HG03135 (cell line): Measurements from ENCODE around the gene SWI5.
"Not testable (repeated sequence)": the region's sequence is repeated elsewhere in the genome, so short reads cannot be mapped to it uniquely, and the experiment has no call there.

Source experiments
- ATAC-seq: cut with Tn5 transposase; IDR thresholded peaks from one replicate; pipeline ENCODE4 v1.9.1; 2021; ENCODE audit warnings: mild to moderate bottlenecking, moderate library complexity; ENCODE audit not compliant: unreplicated experiment

SWI5 gene

DNA sequence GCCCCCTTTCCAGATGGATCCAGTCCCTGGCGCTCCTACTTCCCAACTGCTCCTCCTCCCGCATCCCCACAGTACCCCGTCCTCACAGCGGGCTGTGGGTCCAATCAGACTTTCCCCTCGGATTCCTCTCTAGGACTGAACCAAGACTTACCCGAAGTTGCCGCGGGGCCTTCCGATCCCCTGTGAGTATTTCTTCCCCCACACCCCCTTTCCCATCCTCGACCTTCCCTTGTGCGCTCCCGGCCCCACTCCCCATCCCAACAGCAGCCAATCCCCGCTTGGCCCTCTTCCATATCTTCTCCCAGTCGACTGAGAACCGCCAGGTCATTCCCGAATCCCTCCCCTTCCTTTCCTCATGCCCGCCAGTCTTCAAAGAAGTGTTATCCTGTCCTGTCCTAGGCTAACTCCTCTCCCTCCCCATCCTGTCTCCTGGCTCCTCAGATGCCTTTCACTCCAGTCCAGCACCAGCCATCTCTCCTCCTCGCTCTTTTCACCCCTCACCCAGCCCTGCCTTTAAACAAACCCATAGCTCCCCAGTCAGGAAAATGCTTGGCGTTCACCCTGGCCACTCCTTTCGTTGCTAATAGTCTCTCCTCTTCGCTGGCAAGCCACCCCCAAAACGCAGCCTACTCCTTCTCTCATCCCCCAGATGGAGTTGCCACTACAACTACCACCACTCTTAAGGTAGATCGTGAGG is 646 bp downstream of the SWI5 start:
- no peak for ATAC-seq

DNA sequence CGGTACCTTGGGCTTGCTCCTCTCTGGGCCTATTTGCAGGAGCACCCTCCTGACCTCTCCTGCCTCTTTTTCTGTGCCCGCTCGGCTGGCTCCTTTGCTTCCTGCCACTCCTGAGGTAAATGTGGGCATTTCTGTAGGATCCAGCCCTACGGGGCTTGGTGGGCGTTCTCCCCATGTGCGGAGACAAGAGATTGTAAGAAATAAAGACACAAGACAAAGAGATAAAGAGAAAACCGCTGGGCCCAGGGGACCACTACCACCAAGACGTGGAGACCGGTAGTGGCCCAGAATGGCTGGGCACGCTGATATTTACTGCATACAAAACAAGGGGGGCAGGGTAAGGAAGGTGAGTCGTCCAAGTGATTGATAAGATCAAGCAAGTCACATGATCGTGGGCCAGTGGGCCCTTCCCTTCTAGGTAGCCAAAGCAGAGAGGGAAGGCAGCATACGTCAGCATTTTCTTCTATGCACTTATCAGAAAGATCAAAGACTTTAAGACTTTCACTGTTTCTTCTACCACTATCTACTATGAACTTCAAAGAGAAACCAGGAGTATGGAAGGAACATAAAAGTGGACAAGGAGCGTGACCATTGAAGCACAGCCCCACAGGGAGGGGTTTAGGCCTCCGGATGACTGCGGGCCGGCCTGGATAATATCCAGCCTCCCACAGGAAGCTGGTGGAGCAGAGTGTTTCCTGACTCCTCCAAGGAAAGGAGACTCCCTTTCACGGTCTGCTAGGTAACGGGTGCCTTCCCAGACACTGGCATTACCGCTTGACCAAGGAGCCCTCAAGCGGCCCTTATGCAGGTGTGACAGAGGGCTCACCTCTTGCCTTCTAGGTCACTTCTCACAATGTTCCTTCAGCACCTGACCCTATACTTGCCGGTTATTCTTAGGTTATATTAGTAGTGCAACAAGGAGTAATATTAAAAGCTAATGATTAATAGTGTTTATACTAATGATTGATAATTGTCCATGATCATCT is 3.3 kb downstream of the SWI5 start:
- not testable (repeated sequence) for ATAC-seq

DNA sequence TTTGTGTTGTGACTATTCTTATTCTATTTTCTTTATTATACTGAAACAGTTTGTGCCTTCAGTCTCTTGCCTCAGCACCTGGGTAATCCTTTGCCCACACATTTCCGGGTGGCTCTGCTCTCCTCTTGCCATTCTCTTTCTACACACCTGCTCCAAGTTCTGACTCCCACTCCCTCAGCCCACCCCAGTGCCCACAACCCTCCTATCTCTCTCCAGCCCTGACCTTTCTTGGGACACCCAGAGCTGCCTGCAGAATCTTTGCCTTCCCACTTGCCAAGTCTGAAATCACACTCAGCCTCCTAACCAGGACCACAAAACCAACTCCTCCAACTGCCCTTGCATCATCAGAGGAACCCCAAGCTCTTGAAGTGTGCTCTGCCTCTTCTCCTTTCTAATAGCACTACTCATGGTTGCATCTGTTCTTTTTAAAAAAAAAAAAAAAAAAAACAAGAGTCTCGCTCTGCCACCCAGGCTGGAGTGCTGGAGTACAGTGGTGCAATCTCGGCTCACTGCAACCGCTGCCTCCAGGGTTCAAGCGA is 4.1 kb downstream of the SWI5 start:
- no peak for ATAC-seq

- ATAC-seq, result no peak
These were observed 6.4 kb downstream of the SWI5 start for GRCh38 chr9:128282500-128282899.

- no peak for ATAC-seq
These were observed 9.1 kb downstream of the SWI5 start for GRCh38 chr9:128285033-128285784.

DNA sequence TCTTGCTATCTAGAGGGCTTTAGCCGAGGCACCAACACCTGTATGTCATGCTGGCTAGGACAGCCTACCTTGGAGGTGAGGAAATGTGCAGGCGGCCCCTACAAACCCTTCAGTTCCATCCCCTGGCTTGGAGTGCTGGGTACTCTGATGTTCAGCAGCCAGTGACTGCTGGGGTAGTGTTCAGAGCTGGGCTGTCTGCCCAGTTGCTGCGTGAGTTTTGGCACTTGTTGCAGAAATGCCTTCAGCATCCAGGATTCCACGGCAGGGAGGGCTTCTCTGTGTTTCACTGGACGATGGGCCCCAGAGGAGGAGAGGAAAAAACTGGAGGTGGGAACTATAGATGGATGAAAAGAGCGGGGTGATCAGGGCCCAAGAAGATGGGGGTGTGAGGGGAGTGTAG is 10.4 kb downstream of the SWI5 start:
- no peak for ATAC-seq

DNA sequence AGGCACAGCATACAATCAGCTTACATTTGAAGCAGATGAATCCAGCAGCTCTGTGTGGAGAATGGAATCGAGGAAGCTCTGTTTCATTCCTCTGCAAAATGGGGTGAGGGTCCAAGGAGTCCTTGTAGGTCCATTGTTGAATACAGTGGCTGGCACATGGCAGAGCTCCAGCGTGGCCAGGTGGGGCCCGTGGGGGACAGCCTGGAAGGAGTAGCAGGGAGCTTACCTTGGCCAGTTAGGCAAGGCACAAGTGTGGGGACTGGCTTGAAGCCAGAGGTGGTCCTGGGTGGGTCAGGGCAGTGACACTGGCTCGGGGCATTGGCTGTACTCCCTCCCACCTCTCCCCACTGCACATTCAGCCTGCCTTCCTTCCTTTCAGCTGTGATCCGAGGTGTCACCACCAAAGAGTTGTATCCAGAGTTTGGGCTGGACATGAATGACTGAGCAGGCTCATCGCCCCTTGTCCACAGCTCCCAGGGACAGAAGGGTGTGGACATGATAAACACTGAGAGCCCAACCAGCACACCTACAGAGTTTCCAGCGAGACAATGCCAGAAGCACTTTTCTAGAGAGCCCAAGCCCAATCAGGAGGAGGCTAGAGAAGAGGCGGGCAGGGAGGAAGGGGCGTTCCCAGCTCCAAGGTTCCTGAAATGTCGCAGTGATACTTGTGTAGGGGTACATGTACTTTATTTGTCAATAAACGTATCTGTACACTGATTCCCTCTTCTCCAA is 12.4 kb downstream of the SWI5 start:
- no peak for ATAC-seq

- ATAC-seq, result no peak
These were observed 15.9 kb downstream of the SWI5 start for GRCh38 chr9:128292009-128292408.

DNA sequence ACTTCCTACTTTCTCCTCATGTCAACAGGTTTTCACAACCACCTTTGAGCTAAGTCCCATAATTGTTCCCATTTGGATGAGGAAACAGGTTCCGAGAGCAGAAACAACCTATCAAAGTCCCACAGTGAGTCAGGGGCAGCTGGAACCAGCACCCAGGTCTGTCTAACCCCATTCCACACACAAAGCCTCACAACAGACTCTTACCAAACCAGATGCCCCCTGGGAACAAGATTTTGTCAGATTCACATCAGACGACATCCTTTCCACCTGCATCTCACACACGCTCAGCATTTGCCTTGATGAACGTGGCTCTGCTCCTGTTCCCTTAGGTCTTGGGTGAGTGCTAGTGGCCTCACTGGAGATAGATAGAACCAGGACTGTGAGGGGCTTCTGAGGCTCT is 17.0 kb downstream of the SWI5 start:
- no peak for ATAC-seq

DNA sequence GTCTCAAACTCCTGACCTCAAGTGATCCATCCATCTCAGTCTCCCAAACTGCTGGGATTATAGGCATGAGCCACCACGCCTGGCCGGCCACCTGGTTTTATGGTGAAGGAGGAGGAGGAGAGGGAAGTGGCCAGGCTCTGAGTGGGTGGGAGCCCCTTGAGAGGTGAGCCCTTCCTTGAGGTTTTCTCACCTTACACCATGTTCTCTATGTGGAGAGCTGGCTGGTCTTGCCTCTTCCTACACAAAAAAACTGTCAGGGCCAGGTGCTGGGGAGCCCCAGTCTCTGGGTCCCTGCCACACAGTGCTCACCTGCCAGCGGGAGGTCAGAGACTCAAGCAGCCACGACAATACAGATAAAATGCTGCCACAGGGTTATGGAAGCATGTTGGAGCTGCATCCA is 18.1 kb downstream of the SWI5 start:
- no peak for ATAC-seq

- ATAC-seq, result no peak
These were observed 20.5 kb downstream of the SWI5 start for GRCh38 chr9:128296340-128297220.

- ATAC-seq, result no peak
These were observed 21.2 kb downstream of the SWI5 start for GRCh38 chr9:128297221-128297773.

DNA sequence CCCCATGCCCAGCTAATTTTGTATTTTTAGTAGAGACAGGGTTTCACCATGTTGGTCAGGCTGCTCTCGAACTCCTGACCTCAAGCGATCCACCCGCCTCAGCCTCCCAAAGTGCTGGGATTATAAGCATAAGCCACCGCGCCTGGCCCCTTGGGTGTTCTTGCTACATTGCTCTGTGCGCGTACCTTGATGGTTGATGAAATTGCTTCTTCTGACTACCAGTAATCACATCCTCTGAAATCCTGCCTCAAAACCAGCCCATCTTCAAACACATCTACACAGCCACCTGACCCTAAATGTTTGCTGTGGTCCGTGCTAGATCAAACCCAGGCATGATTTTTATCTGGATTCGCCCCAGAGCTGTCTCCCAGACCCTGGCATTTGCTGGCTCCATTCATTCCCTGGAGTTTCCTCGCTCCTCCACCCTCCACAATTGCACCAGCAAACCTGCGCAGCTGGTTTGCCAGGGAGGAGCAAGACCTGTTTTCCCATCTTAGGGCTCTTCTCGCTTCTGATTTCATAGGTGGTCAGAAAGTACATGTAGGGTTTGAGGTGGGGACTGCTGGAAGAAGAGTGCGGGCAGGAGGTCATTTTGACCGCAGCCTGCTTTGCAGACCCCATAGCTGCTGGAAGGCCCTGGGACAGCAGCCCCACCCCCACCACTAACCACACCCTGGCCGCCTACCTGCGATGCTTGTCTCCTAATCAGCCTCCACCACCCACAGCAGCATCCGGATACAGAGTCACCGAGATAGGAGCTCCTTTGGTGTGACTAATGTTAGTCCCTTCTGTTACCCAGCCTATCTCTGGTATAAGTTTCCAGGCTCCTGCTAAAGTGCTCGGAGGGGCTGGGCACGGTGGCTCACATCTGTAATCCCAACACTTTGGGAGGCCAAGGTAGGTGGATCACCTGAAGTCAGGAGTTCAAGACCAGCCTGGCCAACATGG is 22.7 kb downstream of the SWI5 start:
- ATAC-seq, result no peak

- ATAC-seq, result no peak
These were observed 28.3 kb downstream of the SWI5 start for GRCh38 chr9:128304136-128304970.

- ATAC-seq, result no peak
These were observed 28.9 kb downstream of the SWI5 start for GRCh38 chr9:128304971-128305288.

- no peak for ATAC-seq
These were observed 33.5 kb downstream of the SWI5 start for GRCh38 chr9:128309551-128309950.

DNA sequence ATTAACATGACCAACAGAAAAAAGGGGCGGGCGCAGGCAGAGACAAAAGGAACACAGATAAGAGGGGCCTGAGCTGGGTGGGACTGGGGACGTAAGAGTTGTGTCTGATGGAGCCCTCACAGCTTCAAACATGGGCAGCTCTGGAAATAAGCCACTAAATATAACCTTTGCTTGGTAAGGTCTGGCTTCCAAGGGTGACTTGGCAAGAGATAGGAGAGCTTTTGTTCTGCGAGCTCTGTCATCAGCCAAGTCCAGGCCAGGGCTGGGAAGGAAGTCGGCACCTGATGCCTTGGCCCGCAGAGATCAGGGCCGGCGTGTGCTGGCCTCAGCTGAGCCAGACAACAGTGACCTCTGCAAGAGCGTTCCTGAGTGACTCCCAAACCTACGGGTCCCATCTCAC is 34.4 kb downstream of the SWI5 start:
- no peak for ATAC-seq
